HG02870 (cell line): ENCODE data around the gene MYOZ1.

Experiments used
- ATAC-seq: cut with Tn5 transposase; IDR thresholded peaks from one replicate; pipeline ENCODE4 v1.9.1; 2021; ENCODE audit warnings: mild to moderate bottlenecking, moderate library complexity; ENCODE audit not compliant: unreplicated experiment

MYOZ1 gene

DNA sequence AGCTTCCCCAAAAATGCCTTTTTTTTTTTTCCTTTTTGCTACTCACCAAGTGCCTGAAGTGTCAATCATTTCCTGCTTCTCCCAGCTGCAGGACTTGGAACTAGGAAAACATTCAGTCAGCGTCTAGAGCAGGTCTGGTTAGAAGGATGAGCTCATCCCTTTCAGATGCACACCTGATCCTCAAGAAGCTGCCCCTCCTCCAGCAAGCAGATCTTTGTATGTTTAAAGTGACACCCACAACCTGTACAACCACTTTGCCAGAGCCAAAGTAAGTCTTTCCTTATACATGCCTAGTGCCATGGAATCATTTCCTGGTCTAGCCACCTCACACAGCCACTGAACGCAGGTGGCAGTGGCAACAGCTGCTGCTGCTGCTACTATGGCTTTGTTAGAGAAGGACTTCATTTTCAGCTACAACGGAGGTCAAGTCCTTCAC, 39.8 kb downstream of the MYOZ1 start:
- no peak for ATAC-seq

DNA sequence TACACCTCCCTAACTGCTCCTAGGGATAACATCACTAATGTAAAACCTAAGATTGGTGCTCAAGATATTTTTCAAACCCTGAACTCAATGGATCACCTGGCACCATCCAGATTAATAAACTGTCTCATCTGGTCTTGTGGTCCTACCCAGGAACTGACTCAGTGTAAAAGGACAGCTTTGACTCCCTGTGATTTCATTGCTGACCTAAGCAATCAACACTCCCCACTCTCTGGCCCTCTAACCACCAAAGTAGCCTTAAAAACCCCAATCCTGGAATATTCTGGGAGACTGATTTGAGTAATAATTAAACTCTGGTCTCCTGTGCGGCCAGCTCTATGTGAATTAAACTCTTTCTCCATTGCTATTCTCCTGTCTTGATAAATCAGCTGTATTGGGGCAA, 43.9 kb downstream of the MYOZ1 start:
- no peak for ATAC-seq

DNA sequence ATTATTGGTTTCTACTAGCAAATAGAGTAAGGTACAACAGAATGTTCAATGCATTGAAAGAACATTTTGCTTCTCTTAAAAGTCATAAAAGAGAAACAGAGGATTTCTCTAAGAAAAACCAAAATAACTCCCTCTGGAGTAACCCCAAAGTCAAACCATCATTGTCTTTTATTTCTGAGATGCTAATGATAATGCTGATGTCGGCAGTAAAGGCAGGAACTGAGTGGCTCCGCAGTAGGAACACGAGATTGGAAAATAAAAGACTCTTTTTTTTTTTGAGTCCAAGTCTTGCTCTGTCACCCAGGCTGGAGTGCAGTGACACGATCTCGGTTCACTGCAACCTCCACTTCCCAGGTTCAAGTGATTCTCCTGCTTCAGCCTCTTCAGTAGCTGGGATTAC, 47.5 kb downstream of the MYOZ1 start:
- ATAC-seq, result no peak

DNA sequence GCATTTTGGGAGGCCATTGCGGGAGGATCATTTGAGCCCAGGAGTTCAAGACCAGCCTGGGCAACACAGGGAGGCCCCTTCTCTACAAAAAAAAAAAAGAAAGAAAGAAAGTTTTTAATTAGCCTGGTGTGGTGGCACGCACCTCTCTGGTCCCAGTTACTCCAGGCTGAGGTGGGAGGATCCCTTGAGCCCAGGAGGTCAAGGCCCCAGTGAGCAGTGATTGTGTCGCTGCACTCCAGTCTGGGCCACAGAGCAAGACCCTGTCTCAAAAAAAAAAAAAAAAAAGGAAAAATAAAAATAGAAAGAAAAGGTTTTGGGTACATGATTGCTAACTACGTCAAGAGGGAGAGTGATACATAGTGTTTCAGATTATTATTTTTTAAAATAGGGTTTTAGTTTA, 48.2 kb downstream of the MYOZ1 start:
- no peak for ATAC-seq

DNA sequence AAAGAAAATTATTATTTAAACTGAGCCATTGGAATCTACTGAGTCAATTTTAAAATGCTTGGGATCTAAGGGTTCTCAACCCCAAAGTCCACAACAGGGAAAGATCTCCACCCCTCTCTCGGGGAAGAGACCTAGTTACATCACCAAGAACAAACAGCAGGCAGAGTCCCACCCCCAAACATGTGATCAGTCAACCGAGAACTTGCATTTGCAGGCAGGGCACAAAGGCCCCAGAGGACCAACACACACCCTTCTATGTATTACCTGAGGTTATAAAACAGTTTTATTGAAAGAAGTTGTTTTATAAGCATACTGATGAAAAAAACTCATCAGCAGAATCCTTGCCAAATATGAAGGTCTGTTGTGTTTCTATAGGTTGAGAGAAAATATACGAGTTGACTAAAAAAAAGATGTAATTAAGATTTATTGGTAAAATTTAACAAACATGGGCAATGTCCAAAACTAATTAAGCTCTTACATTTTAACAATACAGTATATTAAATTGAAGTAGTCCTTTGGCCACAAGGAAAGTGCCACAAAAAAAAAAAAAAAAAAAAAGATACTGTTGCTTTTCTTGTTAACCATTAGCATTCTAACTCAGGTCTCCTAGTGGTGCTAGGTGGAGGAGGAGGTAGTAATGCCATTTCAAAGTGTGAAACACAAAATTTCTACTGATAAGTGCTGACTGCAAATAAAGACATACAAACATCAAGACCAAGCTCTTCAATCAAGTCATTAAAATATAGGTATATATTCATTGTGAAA, 49.2 kb downstream of the MYOZ1 start:
- no peak for ATAC-seq

DNA sequence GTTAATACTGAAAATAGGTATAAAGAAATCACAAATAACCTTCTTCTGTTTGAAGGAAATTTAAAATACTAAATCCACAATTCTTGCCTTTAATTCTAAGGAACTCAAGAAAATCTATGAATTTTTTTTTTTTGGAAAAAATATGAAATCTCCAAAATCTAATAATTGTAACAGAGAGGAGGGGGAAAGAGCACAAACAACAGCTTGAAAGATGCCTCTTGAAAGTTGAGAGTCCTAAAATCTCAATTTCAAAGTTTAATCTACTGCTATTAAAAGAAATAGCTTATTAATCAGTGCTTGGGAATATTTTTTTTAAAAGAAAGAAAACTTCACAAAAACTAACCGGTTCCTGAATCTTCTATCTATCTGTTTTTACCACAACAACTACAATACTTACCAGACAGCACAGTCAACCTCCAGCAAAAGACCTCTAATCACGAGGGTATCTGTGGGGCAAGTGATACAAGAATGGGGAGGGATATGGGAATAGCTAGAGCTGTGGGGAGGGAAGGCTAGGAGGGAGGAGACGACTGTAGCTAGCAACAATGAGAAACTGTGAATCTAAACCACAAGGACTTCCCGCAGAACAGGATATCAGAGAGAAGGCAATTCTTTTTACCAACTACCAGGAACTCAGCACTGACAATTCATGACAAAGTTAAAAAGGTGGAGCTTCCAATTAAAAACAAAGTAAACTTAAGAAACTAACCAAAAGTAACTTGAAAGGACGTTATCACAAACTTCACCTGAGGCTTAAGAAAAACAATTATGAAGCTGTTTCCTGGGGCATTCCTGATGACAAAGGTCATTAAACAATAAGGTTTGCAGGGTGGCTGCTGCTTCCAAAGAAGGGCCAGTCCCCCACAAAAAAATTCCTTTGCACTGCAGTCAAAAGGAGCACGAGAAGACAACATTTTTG, 50.1 kb downstream of the MYOZ1 start, which contains the start of gene USP54:
TSS of gene USP54 (minus strand) at position 462 of the 919 bp plus-strand sequence. CDS start 15,684 bp downstream, outside the sequence.
- ATAC-seq, result no peak

DNA sequence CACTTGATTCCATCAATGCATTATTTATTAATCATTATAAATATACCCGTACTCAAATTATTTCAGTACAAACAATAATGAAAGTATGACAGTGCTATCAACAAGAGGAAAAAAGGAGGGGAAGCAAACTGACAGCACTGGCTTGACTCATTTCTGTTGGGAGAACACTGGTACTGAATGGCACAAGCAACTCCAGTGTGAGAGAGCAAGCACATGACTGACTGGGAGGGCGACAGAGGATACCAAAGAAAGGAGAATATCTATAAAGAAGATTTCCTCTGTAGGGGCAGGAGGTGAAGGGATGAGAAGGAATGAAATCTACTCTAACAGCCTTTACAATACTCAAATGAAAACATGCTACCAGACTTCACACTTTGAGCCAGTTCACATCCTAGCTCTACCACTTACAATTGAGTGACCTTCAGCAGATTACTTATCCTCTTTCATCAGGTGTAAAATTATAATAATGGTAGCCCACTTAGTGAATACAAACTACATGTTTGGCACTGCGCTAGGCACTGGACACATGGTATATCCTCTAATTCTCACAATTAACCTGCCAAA, 51.6 kb downstream of the MYOZ1 start:
- no peak for ATAC-seq

DNA sequence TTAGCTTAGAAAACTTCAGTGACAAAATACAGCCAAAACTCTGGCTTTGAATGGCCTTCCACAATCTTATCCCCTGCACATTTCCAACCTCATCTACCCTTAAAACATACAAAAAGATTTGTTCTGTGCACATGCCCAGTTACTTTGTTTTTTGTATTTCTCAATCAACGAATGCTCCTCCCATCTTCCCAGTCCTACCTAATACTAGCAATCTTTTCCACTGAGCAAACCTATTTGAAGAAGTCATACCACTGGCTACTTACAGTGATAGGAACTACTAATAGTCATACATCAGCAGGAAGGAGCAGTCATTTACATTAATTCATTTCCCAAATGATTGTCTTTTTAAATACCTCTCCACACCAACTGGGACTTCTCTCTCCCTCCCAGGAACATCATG, 52.6 kb downstream of the MYOZ1 start:
- no peak for ATAC-seq

DNA sequence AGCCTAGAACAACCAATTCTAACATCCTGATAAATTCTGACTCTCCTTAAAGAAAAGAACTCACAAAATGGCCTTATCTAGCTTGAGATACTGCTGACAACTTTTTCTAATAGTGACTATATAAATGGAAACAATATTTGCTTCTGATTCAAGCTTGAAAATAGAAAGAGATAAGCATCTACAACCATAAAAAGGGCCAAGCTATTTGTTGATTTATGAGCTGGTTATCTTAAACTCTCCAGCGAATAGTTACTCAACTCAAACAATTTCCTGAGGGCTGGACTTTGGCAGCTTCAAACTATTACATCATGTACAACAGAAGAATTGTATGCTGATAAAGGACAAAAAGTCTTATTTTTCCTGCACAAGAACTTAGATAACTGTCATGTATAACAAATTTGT, 54.7 kb downstream of the MYOZ1 start:
- ATAC-seq, result no peak

DNA sequence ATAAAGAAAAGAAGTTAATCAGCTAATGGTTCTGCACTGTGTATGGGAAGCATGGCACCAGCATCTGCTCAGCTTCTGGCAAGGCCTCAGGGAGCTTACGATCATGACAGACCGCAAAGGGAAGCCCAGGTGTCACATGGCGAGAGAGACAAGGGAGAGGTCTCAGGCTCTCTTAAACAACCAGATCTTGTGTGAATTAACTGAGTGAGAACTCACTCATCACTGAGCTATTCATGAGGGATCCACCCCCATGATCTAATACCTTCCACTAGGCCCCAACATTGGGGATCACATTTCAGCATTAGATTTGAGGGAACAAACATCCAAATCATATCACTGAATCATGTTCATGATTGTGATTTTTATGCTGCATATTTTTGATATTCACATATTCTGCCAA, 55.9 kb downstream of the MYOZ1 start:
- no peak for ATAC-seq

DNA sequence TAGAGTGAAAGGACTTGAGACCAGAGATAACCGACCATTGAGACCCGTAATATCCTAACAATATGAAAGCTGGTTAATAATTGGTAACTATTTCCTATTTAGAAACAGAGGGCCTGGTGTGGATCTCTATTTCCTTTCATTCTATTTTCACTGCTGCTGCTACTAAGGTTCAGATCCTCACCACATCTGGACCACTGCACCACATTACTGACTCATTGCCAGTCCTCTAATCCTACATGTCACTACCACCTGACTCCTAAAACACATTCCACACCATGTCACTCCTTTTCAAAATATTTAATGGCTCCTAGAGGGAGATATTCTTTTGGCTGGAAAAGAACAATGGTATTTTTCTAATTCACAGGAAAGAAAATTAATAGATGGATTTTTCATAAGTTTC, 56.5 kb downstream of the MYOZ1 start:
- no peak for ATAC-seq

DNA sequence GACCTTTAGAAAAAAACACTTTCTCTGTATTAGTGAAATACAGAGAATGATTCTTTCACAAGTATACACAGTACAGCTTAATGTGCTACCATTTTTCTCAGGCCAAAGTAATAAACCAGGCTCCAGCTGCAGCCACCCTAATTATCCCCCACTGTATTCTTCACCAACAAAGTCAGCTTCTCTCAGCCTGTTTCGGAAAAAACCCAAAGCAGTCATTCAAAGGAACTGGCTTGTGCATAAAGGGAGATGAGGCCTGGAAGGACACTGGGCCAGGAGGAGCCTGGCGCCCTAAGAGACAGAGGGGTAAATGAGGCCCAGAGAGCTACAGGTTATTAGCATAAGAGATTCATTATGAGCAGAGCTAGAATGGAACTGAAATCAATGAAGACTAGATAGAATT, 59.4 kb downstream of the MYOZ1 start:
- ATAC-seq, result no peak
